HepG2 (cell line): ENCODE measurements around the gene MTHFD2L. TPM values are rescaled to one million over a fixed set of nuclear protein-coding genes. Genes with fewer than 3 reads are reported as not detected.

Experiments
- ATAC-seq: fragments of 200-7000 bp; cut with Tn5 transposase; 3 replicates; pipeline ENCODE4 v1.9.1; 2020; ENCODE audit warnings: mild to moderate bottlenecking, moderate library complexity
- BruUV-seq: library from RNA; stranded (reverse); fragments of 400-500 nt; replicated peaks from 2 replicates; lab custom pipeline; 2021; lab: Mats Ljungman, UMichigan
- CTCF ChIA-PET: fragments of 300-600 bp; formaldehyde crosslinking; extraction: SDS; loops from one replicate; lab custom pipeline; 2021; ENCODE audit warnings: low total read pairs, inconsistent platforms, low intra/inter-chr PET ratio; lab: Yijun Ruan, JAX
- POLR2A ChIA-PET: fragments of 350-600 bp; sonication (Branson Sonifier 250); formaldehyde crosslinking; loops from one replicate; lab custom pipeline; 2020; ENCODE audit warnings: antibody characterized with exemption, inconsistent platforms; lab: Yijun Ruan, JAX
- DNase-seq: peaks from one replicate; pipeline ENCODE4 v3.0.0-alpha.2; 2015; ENCODE audit warnings: low spot score
- FAIRE-seq: peaks from 3 replicates; lab custom pipeline; 2011; peaks lifted over from hg19 to GRCh38; lab: Jason Lieb, UNC
- H2AFZ ChIP-seq: one replicate; pipeline ENCODE4 v1.6.1; 2011; ENCODE audit warnings: low read length, inconsistent platforms
- H3K27ac ChIP-seq: fragments of 300-600 bp; 3 replicates; pipeline ENCODE4 v1.8.0; 2011; ENCODE audit warnings: mixed run types, mild to moderate bottlenecking, mixed read lengths, low read length, inconsistent platforms; ENCODE audit not compliant: insufficient read depth; ENCODE audit errors: extremely low read length
- H3K27me3 ChIP-seq, 2 experiments: fragments of 200-600 bp in 1 of 2; 2 replicates in 1 of 2; 3 replicates in 1 of 2; pipeline versions ENCODE4 v1.6.0 to v1.8.0; 2011; ENCODE audit warnings: low read length in 2 of 2, mild to moderate bottlenecking in 2 of 2, moderate library complexity in 2 of 2, inconsistent platforms in 1 of 2; ENCODE audit not compliant: insufficient read depth in 2 of 2, control insufficient read depth in 1 of 2
- H3K36me3 ChIP-seq, 2 experiments: fragments of 200-600 bp in 1 of 2; replicated peaks in 1 of 2; 2 replicates in 1 of 2; 3 replicates in 1 of 2; pipeline versions ENCODE4 v1.5.1 to v1.8.0; 2011; ENCODE audit warnings: low read length in 2 of 2, inconsistent platforms in 1 of 2; ENCODE audit not compliant: insufficient read depth in 2 of 2, control insufficient read depth in 1 of 2
- H3K4me1 ChIP-seq: 2 replicates; pipeline ENCODE4 v1.5.1; 2012; ENCODE audit warnings: low read length, inconsistent platforms; ENCODE audit not compliant: insufficient read depth
- H3K4me2 ChIP-seq: 2 replicates; pipeline ENCODE4 v1.6.0; 2011; ENCODE audit warnings: low read depth, low read length, inconsistent platforms
- H3K4me3 ChIP-seq, 3 experiments: fragments of 200-600 bp in 1 of 3; sonication (generic), shearing (Covaris generic) in 1 of 3; replicated peaks in 1 of 3; 2 replicates each; pipeline ENCODE4 v1.5.1; 2011 to 2016; ENCODE audit warnings: low read length in 3 of 3, inconsistent platforms in 2 of 3, low read depth in 2 of 3, mild to moderate bottlenecking in 2 of 3, control low read depth in 1 of 3, mixed read lengths in 1 of 3; ENCODE audit not compliant: insufficient read depth in 1 of 3
- H3K79me2 ChIP-seq: one replicate; pipeline ENCODE4 v1.6.1; 2011; ENCODE audit warnings: low read length, inconsistent platforms; ENCODE audit not compliant: insufficient read depth
- H3K9ac ChIP-seq: 2 replicates; pipeline ENCODE4 v1.6.0; 2011; ENCODE audit warnings: mild to moderate bottlenecking, low read depth, low read length, inconsistent platforms; ENCODE audit not compliant: insufficient read depth
- H3K9me3 ChIP-seq: 2 replicates; pipeline ENCODE4 v1.5.1; 2012; ENCODE audit warnings: mild to moderate bottlenecking, low read length
- H4K20me1 ChIP-seq: 2 replicates; pipeline ENCODE4 v1.6.0; 2011; ENCODE audit warnings: inconsistent platforms, mild to moderate bottlenecking, low read length, moderate library complexity; ENCODE audit not compliant: insufficient read depth
- ATF7 ChIP-seq, 2 experiments: fragments of 450-650 bp in 1 of 2; sonication (generic) in 1 of 2; formaldehyde crosslinking in 1 of 2; IDR thresholded peaks; 2 replicates each; pipeline versions ENCODE4 v1.4.0 to v1.6.1; 2016 to 2020; ENCODE audit warnings: antibody characterized with exemption in 1 of 2, mild to moderate bottlenecking in 1 of 2, missing genetic modification reagents in 1 of 2
- DNMT1 ChIP-seq: sonication (generic); formaldehyde crosslinking; IDR thresholded peaks from 2 replicates; pipeline ENCODE4 v1.5.1; 2020; ENCODE audit warnings: mild to moderate bottlenecking, missing genetic modification reagents
- EED ChIP-seq: sonication (generic); formaldehyde crosslinking; IDR thresholded peaks from 2 replicates; pipeline ENCODE4 v1.5.0; 2020; ENCODE audit warnings: mild to moderate bottlenecking, missing genetic modification reagents
- HNRNPK ChIP-seq: fragments of 200-400 bp; formaldehyde crosslinking; IDR thresholded peaks from 2 replicates; pipeline ENCODE4 v1.6.1; 2018; ENCODE audit warnings: low read length, low read depth, moderate library complexity, mild to moderate bottlenecking; ENCODE audit not compliant: poor library complexity, severe bottlenecking
- ISL2 ChIP-seq: sonication (generic); formaldehyde crosslinking; IDR thresholded peaks from 2 replicates; pipeline ENCODE4 v1.5.0; 2020; ENCODE audit warnings: missing genetic modification reagents
- KDM5B ChIP-seq: sonication (generic); formaldehyde crosslinking; IDR thresholded peaks from 2 replicates; pipeline ENCODE4 v1.4.0; 2020; ENCODE audit warnings: missing genetic modification reagents, mild to moderate bottlenecking, borderline replicate concordance
- KMT2A ChIP-seq: sonication (generic); formaldehyde crosslinking; IDR thresholded peaks from 2 replicates; pipeline ENCODE4 v1.4.0; 2020; ENCODE audit warnings: missing genetic modification reagents
- MED8 ChIP-seq: sonication (generic); formaldehyde crosslinking; IDR thresholded peaks from 2 replicates; pipeline ENCODE4 v1.8.1; 2023; ENCODE audit warnings: mild to moderate bottlenecking, missing genetic modification reagents; ENCODE audit not compliant: insufficient replicate concordance
- RFX3 ChIP-seq: IDR thresholded peaks from 2 replicates; pipeline ENCODE4 v1.6.1; 2016; ENCODE audit warnings: missing biosample characterization, missing genetic modification reagents
- STAT5B ChIP-seq: sonication (generic); formaldehyde crosslinking; IDR thresholded peaks from 2 replicates; pipeline ENCODE4 v1.4.0; 2020; ENCODE audit warnings: missing genetic modification reagents
- U2AF1 ChIP-seq: fragments of 200-400 bp; formaldehyde crosslinking; optimal IDR thresholded peaks from 2 replicates; pipeline ENCODE3; 2017; ENCODE audit warnings: mild to moderate bottlenecking, low read depth, low read length
- ZNF124 ChIP-seq: sonication (generic); formaldehyde crosslinking; IDR thresholded peaks from 2 replicates; pipeline ENCODE4 v1.4.0; 2020; ENCODE audit warnings: missing genetic modification reagents
- ZNF329 ChIP-seq: sonication (generic); formaldehyde crosslinking; IDR thresholded peaks from 2 replicates; pipeline ENCODE4 v1.9.0; 2021; ENCODE audit warnings: low read depth, mild to moderate bottlenecking, missing genetic modification reagents
- ZNF367 ChIP-seq: sonication (generic); formaldehyde crosslinking; IDR thresholded peaks from 2 replicates; pipeline ENCODE4 v1.4.0; 2020; ENCODE audit warnings: missing genetic modification reagents, borderline replicate concordance
- ZSCAN21 ChIP-seq: sonication (generic); formaldehyde crosslinking; IDR thresholded peaks from 2 replicates; pipeline ENCODE4 v1.8.0; 2022; ENCODE audit warnings: mild to moderate bottlenecking, missing genetic modification reagents, moderate library complexity, borderline replicate concordance
- WGBS: methylation state at CpG from one replicate; pipeline ENCODE4 v1.1.6; 2017; ENCODE audit warnings: low lambda C conversion rate; 5-methylcytosine and 5-hydroxymethylcytosine counted together
- in situ Hi-C: cut with HindIII; loops from 2 replicates; pipeline ENCODE4 v1.10.0; 2017; ENCODE audit warnings: low pct_unique_long_range_greater_than_20kb; ENCODE audit not compliant: extremely low pct_ligation_motif_present
- intact Hi-C: fragments of 100-400 bp; cut with micrococcal nuclease; formaldehyde crosslinking; loops from one replicate; pipeline ENCODE4 v1.10.0; 2022; ENCODE audit not compliant: unreplicated experiment
- polyA plus RNA-seq, 8 experiments: library from polyadenylated mRNA; depleted of rRNA in 3 of 8; stranded (reverse) in 7 of 8; unstranded in 1 of 8; fragments of >200 nt; fragmentation: Illumina TruSeq in 4 of 8; extraction: Trizol in 4 of 8; gene quantifications; 2 replicates each; pipeline versions ENCODE4 v1.2.1 to v1.2.3, GENCODE V29; 2011 to 2016; ENCODE audit warnings: low read depth in 4 of 8, missing spikeins in 1 of 8, mixed read lengths in 1 of 8; ENCODE audit not compliant: insufficient read depth in 1 of 8
- total RNA-seq, 5 experiments: library from RNA; depleted of rRNA; stranded (reverse); fragments of >200 nt; fragmentation: Illumina TruSeq; extraction: Trizol; gene quantifications; 2 replicates each; pipeline ENCODE4 v1.2.3, GENCODE V29; 2016; ENCODE audit warnings: low read depth in 1 of 5
- TF ChIP-seq, protein P1 (sequence below): sonication (generic); formaldehyde crosslinking; IDR thresholded peaks from 2 replicates; pipeline ENCODE4 v1.4.0; 2020; ENCODE audit warnings: missing genetic modification reagents
- TF ChIP-seq, protein P2 (sequence below): sonication (generic); formaldehyde crosslinking; conservative IDR thresholded peaks from 2 replicates; pipeline ENCODE4 v1.4.0; 2020; ENCODE audit warnings: missing genetic modification reagents
- TF ChIP-seq, protein P3 (sequence below): sonication (generic); formaldehyde crosslinking; IDR thresholded peaks from 2 replicates; pipeline ENCODE4 v1.4.0; 2020; ENCODE audit warnings: missing genetic modification reagents

MTHFD2L gene
- total and polyA plus RNA-seq, 2 of the 13 experiments (the other 11 are each of a cell fraction or from before 2014, with no cell fraction given), result 10.5 to 14.9 TPM

DNA sequence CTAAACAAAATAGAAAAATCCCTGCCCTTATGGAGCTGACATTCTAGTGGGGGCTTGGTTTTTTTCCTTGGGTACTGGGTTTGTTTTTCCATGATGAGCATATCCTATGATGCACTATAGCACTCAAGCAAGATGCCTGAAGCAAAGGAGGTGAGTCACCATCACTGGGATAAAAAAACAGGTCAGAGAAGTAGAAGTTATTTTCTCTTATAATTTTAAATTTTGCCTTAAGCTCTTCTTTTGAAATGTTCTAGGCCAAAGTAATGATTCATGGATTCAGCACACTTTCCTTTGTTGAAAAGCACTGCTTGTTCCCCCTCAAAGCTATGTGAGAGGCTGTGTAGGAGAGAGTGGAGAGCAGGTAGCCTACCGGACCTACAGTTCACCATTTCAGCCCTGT lies 43.7 kb upstream of the MTHFD2L start:
- no TSS peak for BruUV-seq
- ATAC-seq (no peak), FAIRE-seq (no peak), DNase-seq (no peak)
- Histone ChIP-seq H3K4me2 (no peak overlapping the region), H3K27ac (no peak overlapping the region), H3K36me3 (no peaks in the 10 kb centered on the region), H3K9ac (no peak overlapping the region), H3K79me2 (no peaks in the 10 kb centered on the region), H3K4me1 (peaks cover 13% of the 10 kb centered on the region; the same call in 1 of the 2 replicates), H2AFZ (no peak overlapping the region), H3K9me3 (no peaks in the 10 kb centered on the region), H4K20me1 (no peaks in the 10 kb centered on the region), H3K4me3 (no peak overlapping the region), H3K27me3 (no peaks in the 10 kb centered on the region)
- ChIA-PET POLR2A (no interaction called here), CTCF (no interaction called here)
- 81% methylated on average over 1 of the region's 1 CpG for WGBS
- in situ Hi-C loops (no loop called here), intact Hi-C loops (no loop called here)
- TF ChIP-seq HNRNPK (no peak), KDM5B (CRISPR knock-in tag) (no peak), STAT5B (CRISPR knock-in tag) (no peak), ZNF367 (CRISPR knock-in tag) (no peak), U2AF1 (no peak), ZNF124 (no peak), DNMT1 (CRISPR knock-in tag) (no peak), ATF7 (IDR thresholded peaks at IDR 0.05) (no peak), ATF7 (CRISPR knock-in tag; IDR thresholded peaks at IDR 0.05) (no peak), MED8 (CRISPR knock-in tag) (no peak), ISL2 (CRISPR knock-in tag) (no peak), EED (CRISPR knock-in tag) (no peak), ZSCAN21 (CRISPR knock-in tag) (no peak), RFX3 (CRISPR knock-in tag) (no peak), KMT2A (CRISPR knock-in tag) (no peak), ZNF329 (CRISPR knock-in tag) (no peak)
- TF ChIP-seq, protein P1, sequence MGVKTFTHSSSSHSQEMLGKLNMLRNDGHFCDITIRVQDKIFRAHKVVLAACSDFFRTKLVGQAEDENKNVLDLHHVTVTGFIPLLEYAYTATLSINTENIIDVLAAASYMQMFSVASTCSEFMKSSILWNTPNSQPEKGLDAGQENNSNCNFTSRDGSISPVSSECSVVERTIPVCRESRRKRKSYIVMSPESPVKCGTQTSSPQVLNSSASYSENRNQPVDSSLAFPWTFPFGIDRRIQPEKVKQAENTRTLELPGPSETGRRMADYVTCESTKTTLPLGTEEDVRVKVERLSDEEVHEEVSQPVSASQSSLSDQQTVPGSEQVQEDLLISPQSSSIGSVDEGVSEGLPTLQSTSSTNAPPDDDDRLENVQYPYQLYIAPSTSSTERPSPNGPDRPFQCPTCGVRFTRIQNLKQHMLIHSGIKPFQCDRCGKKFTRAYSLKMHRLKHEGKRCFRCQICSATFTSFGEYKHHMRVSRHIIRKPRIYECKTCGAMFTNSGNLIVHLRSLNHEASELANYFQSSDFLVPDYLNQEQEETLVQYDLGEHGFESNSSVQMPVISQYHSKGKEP (CRISPR knock-in tag), result no peak
- TF ChIP-seq, protein P2, sequence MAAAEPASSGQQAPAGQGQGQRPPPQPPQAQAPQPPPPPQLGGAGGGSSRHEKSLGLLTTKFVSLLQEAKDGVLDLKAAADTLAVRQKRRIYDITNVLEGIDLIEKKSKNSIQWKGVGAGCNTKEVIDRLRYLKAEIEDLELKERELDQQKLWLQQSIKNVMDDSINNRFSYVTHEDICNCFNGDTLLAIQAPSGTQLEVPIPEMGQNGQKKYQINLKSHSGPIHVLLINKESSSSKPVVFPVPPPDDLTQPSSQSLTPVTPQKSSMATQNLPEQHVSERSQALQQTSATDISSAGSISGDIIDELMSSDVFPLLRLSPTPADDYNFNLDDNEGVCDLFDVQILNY (CRISPR knock-in tag), result no peak
- TF ChIP-seq, protein P3, sequence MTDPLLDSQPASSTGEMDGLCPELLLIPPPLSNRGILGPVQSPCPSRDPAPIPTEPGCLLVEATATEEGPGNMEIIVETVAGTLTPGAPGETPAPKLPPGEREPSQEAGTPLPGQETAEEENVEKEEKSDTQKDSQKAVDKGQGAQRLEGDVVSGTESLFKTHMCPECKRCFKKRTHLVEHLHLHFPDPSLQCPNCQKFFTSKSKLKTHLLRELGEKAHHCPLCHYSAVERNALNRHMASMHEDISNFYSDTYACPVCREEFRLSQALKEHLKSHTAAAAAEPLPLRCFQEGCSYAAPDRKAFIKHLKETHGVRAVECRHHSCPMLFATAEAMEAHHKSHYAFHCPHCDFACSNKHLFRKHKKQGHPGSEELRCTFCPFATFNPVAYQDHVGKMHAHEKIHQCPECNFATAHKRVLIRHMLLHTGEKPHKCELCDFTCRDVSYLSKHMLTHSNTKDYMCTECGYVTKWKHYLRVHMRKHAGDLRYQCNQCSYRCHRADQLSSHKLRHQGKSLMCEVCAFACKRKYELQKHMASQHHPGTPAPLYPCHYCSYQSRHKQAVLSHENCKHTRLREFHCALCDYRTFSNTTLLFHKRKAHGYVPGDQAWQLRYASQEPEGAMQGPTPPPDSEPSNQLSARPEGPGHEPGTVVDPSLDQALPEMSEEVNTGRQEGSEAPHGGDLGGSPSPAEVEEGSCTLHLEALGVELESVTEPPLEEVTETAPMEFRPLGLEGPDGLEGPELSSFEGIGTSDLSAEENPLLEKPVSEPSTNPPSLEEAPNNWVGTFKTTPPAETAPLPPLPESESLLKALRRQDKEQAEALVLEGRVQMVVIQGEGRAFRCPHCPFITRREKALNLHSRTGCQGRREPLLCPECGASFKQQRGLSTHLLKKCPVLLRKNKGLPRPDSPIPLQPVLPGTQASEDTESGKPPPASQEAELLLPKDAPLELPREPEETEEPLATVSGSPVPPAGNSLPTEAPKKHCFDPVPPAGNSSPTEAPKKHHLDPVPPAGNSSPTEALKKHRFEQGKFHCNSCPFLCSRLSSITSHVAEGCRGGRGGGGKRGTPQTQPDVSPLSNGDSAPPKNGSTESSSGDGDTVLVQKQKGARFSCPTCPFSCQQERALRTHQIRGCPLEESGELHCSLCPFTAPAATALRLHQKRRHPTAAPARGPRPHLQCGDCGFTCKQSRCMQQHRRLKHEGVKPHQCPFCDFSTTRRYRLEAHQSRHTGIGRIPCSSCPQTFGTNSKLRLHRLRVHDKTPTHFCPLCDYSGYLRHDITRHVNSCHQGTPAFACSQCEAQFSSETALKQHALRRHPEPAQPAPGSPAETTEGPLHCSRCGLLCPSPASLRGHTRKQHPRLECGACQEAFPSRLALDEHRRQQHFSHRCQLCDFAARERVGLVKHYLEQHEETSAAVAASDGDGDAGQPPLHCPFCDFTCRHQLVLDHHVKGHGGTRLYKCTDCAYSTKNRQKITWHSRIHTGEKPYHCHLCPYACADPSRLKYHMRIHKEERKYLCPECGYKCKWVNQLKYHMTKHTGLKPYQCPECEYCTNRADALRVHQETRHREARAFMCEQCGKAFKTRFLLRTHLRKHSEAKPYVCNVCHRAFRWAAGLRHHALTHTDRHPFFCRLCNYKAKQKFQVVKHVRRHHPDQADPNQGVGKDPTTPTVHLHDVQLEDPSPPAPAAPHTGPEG (CRISPR knock-in tag), result no peak
